NCI-H345 treated with DMSO at 0.1 percent for 48 hours (cell line): ENCODE results near the gene TPP1.

ENCODE experiments used
- DNase-seq: peaks from one replicate; lab custom pipeline; 2025; ENCODE audit not compliant: unreplicated experiment; lab: John Stamatoyannopoulos, UW

TPP1 gene

DNA sequence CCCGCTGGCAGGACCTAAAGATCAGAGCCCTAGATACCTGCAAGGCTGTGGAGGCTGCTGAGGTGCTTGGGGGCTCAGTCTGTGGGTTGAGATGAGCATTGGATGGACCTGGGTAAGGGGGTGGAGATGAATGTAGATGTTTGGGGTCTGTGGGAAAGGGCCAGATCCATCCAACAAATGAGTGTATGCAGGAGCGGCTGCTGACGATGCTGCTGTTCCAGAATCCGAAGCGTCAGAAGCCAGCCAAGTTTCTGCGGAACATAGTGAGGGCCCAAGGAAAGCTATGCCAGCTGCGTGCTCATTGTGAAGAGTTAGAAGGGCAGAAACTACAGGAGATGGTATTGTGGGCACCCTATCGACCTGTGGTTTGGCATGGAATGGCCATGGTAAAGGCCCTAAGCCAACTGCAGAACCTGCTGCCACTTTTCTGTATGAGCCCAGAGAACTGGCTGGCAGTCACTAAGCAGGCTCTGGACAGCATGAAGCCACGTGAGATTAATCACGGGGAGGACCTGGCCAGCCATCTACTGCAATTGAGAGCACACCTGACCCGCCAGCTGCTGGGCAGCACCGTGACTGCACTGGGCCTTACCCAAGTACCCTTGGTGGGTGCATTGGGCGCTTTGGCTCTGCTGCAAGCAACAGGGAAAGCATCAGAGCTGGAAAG is 52.4 kb downstream of the TPP1 start:
- no peak for DNase-seq

DNA sequence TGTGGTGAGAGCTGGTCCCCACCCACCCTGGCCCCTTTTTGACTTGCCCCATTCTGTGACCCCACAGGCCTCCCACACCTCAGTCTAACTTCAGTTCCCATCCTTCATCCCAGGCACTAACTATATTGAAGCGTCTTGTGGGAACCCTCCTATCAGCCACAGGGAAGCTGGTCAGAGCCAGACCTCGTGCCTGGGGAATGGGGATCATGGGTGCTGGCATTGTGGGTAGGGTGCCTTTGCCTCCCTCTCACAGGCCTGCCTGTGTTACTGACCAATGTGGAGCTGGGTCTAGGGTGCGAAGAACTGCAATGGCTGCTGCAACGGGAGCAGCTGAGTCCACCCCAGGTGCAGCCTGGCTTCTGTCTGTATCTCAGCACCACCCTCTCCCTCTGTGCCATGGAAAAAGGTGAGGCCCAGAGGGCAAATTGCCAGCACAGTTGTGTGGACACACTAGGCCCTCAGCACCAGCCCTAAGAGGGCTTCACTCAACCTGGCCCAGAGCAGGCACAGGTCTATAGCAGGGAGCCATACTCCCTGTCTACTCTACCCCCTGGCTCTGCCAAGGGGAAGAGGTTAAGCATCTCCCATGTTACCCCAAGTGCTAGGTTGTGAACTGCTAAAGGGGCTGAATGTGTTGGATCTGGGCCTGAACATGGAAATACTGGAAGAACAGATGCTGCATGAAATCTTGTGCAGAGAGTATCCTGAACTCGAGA is 53.1 kb downstream of the TPP1 start:
- DNase-seq, result no peak

DNA sequence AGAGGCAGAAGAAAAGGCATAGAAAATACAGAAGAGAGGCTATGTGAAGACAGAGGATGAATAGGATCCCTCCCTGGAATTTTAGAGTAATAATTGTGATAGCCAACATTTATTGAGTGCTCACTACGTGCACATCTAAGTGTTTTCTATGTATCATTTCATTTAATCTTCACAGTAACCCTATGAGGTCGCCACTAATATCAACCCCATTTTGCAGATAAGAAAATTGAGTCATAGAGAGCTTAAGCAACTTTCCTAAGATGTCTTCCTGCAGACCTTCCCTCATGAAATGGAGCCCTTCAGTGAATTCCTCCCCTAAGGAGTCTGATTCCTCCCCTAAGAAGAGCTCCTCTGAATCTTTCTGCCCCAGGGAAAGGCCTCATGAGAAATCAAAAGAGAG is 53.9 kb downstream of the TPP1 start:
- no peak for DNase-seq

DNA sequence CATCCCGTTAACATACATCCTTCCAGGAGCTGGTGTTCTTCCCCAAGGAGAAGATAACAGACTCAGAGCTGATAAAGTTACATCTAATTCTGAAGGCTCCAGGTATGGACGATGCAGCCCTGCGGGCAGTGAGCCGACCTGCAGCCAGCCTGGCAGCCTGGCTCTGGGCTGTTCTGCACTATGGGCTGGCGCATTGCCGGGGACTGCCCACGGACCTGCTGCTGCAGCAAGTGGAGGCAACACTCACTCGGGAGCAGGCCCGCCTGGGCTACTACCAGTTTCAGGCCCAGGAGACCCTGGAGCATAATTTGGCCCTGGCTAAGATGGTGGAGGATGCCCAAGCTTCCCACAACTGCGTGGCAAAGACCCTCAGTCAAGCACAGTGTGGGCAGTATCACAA is 55.6 kb downstream of the TPP1 start:
- no peak for DNase-seq

DNA sequence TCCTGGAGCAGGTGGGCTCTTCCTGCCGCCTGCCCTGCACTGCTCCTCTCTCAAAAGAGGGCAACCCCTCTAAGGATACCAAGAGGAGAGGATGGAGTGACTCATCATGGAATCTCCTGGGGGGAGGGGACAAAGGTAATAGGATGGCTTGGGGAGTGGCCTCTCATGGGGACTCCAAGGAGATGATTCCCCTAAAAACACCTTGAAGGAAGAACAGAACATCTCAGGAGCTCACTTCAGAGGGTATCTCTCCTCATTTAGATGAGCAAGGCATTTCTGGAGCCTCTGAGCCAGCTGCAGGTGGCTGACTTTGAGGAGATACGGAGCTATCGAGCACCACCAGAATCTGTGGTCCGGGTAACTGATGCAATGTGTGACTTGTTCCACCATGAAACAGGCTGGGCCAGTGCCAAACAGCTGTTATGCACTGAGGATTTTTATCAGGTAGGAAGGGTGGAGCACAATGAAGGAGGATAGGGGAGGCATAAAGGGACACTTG is 56.1 kb downstream of the TPP1 start:
- DNase-seq, result no peak
